ENCODE results near the gene APOBEC3G.
"Not testable (repeated sequence)": the region's sequence is repeated elsewhere in the genome, so short reads cannot be mapped to it uniquely, and the experiment has no call there.

DNA sequence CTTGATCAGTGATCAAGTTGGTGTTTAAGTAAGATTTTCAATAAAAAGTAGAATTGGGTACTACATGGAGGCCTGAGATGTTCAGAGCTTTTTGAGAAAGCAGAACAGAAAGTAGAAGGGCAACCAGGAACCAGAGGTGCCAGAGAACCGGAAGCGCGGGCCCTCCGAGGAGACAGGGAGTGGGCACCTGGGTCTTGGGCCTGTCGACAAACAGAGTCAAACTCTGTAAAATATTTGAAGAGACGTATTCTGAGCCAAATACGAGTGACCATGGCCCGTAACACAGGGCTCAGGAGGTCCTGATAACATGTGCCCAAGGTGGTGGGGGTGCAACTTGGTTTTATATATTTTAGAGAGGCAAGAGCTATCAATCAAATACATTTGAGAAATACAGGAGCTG is 13.2 kb upstream of the APOBEC3G start:
- TF ChIP-seq, protein P1, sequence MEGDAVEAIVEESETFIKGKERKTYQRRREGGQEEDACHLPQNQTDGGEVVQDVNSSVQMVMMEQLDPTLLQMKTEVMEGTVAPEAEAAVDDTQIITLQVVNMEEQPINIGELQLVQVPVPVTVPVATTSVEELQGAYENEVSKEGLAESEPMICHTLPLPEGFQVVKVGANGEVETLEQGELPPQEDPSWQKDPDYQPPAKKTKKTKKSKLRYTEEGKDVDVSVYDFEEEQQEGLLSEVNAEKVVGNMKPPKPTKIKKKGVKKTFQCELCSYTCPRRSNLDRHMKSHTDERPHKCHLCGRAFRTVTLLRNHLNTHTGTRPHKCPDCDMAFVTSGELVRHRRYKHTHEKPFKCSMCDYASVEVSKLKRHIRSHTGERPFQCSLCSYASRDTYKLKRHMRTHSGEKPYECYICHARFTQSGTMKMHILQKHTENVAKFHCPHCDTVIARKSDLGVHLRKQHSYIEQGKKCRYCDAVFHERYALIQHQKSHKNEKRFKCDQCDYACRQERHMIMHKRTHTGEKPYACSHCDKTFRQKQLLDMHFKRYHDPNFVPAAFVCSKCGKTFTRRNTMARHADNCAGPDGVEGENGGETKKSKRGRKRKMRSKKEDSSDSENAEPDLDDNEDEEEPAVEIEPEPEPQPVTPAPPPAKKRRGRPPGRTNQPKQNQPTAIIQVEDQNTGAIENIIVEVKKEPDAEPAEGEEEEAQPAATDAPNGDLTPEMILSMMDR (conservative IDR thresholded peaks at IDR 0.05 in 1 of 2, IDR thresholded peaks at IDR 0.05 in 1 of 2; ENCODE audit: low read depth in 1 of 2, low read length in 2 of 2) = not testable (repeated sequence)
- TF ChIP-seq EZH2 (IDR thresholded peaks at IDR 0.05; ENCODE audit: low read length, missing control alignments) = not testable (repeated sequence)
